ENCODE data around the gene CPD.
A peak's percentile ranks its signal among the peaks of the same experiment; 100 is the strongest.
"Not testable (repeated sequence)": the region's sequence is repeated elsewhere in the genome, so short reads cannot be mapped to it uniquely, and the experiment has no call there.

Gene CPD

GRCh38 chr17:30458371-30458770, 79.6 kb downstream of the CPD start:
- no peak for DNase-seq (ENCODE audit: low spot score)
- TF ChIP-seq CTCF (IDR thresholded peaks at IDR 0.05; ENCODE audit: extremely low read depth, missing control alignments) = no peak

- DNase-seq (ENCODE audit: low spot score) = not testable (repeated sequence)
Observed at GRCh38 chr17:30458797-30459413, 80.2 kb downstream of the CPD start.

- no peak for TF ChIP-seq CTCF (IDR thresholded peaks at IDR 0.05; ENCODE audit: extremely low read depth, missing control alignments)
- DNase-seq (ENCODE audit: low spot score) = no peak
Observed at GRCh38 chr17:30468465-30468864, 89.7 kb downstream of the CPD start.

- no peak for TF ChIP-seq CTCF (IDR thresholded peaks at IDR 0.05; ENCODE audit: extremely low read depth, missing control alignments)
- no peak for DNase-seq (ENCODE audit: low spot score)
Observed at GRCh38 chr17:30472238-30472890, 93.6 kb downstream of the CPD start.

GRCh38 chr17:30475206-30475605, 96.5 kb downstream of the CPD start:
- TF ChIP-seq CTCF (IDR thresholded peaks at IDR 0.05; ENCODE audit: extremely low read depth, missing control alignments) = no peak
- DNase-seq (ENCODE audit: low spot score) = no peak

GRCh38 chr17:30476726-30477082, 98.0 kb downstream of the CPD start:
- TF ChIP-seq CTCF (IDR thresholded peaks at IDR 0.05; ENCODE audit: extremely low read depth, missing control alignments) = no peak
- DNase-seq (ENCODE audit: low spot score) = peak; percentile 8

- DNase-seq (ENCODE audit: low spot score) = peak; percentile 89
Observed at GRCh38 chr17:30477083-30477773, 98.5 kb downstream of the CPD start, which contains the start of gene GOSR1. Gene GOSR1, plus strand, starts transcription at chr17:30477408. Its CDS starts 26 bp downstream, at chr17:30477434.

More at GRCh38 chr17:30477083-30477773, 98.5 kb downstream of the CPD start, which contains the start of gene GOSR1:
- peak; percentile 61 for TF ChIP-seq CTCF (IDR thresholded peaks at IDR 0.05; ENCODE audit: extremely low read depth, missing control alignments)
